Type B pancreatic cell (in vitro differentiated cells): ENCODE data around the gene RASEF. TPM values are rescaled to one million over a fixed set of nuclear protein-coding genes. Genes with fewer than 3 reads are reported as not detected.

Experiments used
- DNase-seq: peaks from one replicate; pipeline ENCODE4 v3.0.0; 2021; ENCODE audit warnings: mixed read lengths; ENCODE audit not compliant: unreplicated experiment; ENCODE audit errors: extremely low spot score
- H3K27ac Mint-ChIP-seq: 2 replicates; pipeline ENCODE4 v1.8.0; 2021; ENCODE audit warnings: mild to moderate bottlenecking, mixed read lengths
- H3K27me3 Mint-ChIP-seq: 2 replicates; pipeline ENCODE4 v1.8.0; 2021; ENCODE audit warnings: mixed read lengths
- H3K36me3 Mint-ChIP-seq: 2 replicates; pipeline ENCODE4 v1.8.0; 2021; ENCODE audit warnings: mixed read lengths
- H3K4me1 Mint-ChIP-seq: one replicate; pipeline ENCODE4 v1.8.0; 2021; ENCODE audit warnings: mixed read lengths; ENCODE audit not compliant: unreplicated experiment
- H3K4me3 Mint-ChIP-seq: 2 replicates; pipeline ENCODE4 v1.8.0; 2021; ENCODE audit warnings: mild to moderate bottlenecking, mixed read lengths
- H3K9me3 Mint-ChIP-seq: 2 replicates; pipeline ENCODE4 v1.8.0; 2021; ENCODE audit warnings: mixed read lengths
- CTCF ChIP-seq: fragments of 200-600 bp; sonication (generic); conservative IDR thresholded peaks from 2 replicates; pipeline ENCODE4 v1.5.0; 2021; ENCODE audit warnings: antibody characterized with exemption, mild to moderate bottlenecking
- total RNA-seq: library from RNA; stranded (reverse); gene quantifications from 2 replicates; pipeline ENCODE4 v1.2.1, GENCODE V29; 2021; ENCODE audit warnings: low replicate concordance

Gene RASEF
- total RNA-seq, 1 donor from 2014 or later, result 10.0 TPM

GRCh38 chr9:83056911-83057310 is 6.0 kb downstream of the RASEF start:
- H3K27me3 Mint-ChIP-seq, result peaks cover 27% of the 10 kb centered on the region
- DNase-seq, result no peak
- peaks cover 22% of the 10 kb centered on the region for H3K4me1 Mint-ChIP-seq
- H3K9me3 Mint-ChIP-seq, result peaks cover 14% of the 10 kb centered on the region
- peaks cover 29% of the 10 kb centered on the region for H3K36me3 Mint-ChIP-seq
- H3K27ac Mint-ChIP-seq, result peak overlapping the region; percentile 43
- no peak for TF ChIP-seq CTCF
- H3K4me3 Mint-ChIP-seq, result peak overlapping the region; percentile 21

GRCh38 chr9:83056174-83056573 is 6.8 kb downstream of the RASEF start:
- Mint-ChIP-seq H3K36me3 (peaks cover 29% of the 10 kb centered on the region), H3K27me3 (peaks cover 20% of the 10 kb centered on the region), H3K9me3 (peaks cover 14% of the 10 kb centered on the region), H3K27ac (peak overlapping the region; percentile 37), H3K4me3 (peak overlapping the region; percentile 27), H3K4me1 (peaks cover 15% of the 10 kb centered on the region)
- TF ChIP-seq CTCF, result no peak
- no peak for DNase-seq

- no peaks in the 10 kb centered on the region for H3K36me3 Mint-ChIP-seq
- no peak for TF ChIP-seq CTCF
- peaks cover 14% of the 10 kb centered on the region for H3K4me1 Mint-ChIP-seq
- no peaks in the 10 kb centered on the region for H3K9me3 Mint-ChIP-seq
- DNase-seq, result no peak
- no peak overlapping the region for H3K27ac Mint-ChIP-seq
- H3K4me3 Mint-ChIP-seq, result no peak overlapping the region
- no peaks in the 10 kb centered on the region for H3K27me3 Mint-ChIP-seq
Observed at GRCh38 chr9:83047839-83048775, 14.8 kb downstream of the RASEF start.

GRCh38 chr9:83043597-83043996 is 19.3 kb downstream of the RASEF start:
- no peak overlapping the region for H3K27ac Mint-ChIP-seq
- peaks cover 4% of the 10 kb centered on the region for H3K36me3 Mint-ChIP-seq
- peak overlapping the region; percentile 33 for H3K4me3 Mint-ChIP-seq
- H3K4me1 Mint-ChIP-seq, result peaks cover 30% of the 10 kb centered on the region
- no peak for DNase-seq
- H3K9me3 Mint-ChIP-seq, result peaks cover 6% of the 10 kb centered on the region
- TF ChIP-seq CTCF, result no peak
- H3K27me3 Mint-ChIP-seq, result no peaks in the 10 kb centered on the region

- H3K4me3 Mint-ChIP-seq, result no peak overlapping the region
- H3K36me3 Mint-ChIP-seq, result peaks cover 4% of the 10 kb centered on the region
- no peak for DNase-seq
- peaks cover 6% of the 10 kb centered on the region for H3K9me3 Mint-ChIP-seq
- H3K27ac Mint-ChIP-seq, result peak overlapping the region; percentile 12
- H3K4me1 Mint-ChIP-seq, result peaks cover 30% of the 10 kb centered on the region
- H3K27me3 Mint-ChIP-seq, result no peaks in the 10 kb centered on the region
- TF ChIP-seq CTCF, result no peak
Observed at GRCh38 chr9:83041771-83042170, 21.2 kb downstream of the RASEF start.
